ENCODE data around the gene OR13J1.

GRCh38 chr9:35917261-35917660 is 47.1 kb upstream of the OR13J1 start:
- TF ChIP-seq CTCF (IDR thresholded peaks at IDR 0.05; ENCODE audit: insufficient read depth, low read length, poor library complexity, severe bottlenecking), result no peak
- TF ChIP-seq EZH2phosphoT487 (conservative IDR thresholded peaks at IDR 0.05; ENCODE audit: low read length), result no peak

Data from SU-DHL-6 (cell line).